GM21737 (cell line): ENCODE measurements around the gene DICER1.
"Not testable (repeated sequence)": the region's sequence is repeated elsewhere in the genome, so short reads cannot be mapped to it uniquely, and the experiment has no call there.

Experiments
- ATAC-seq: cut with Tn5 transposase; IDR thresholded peaks from one replicate; pipeline ENCODE4 v1.9.1; 2021; ENCODE audit warnings: mild to moderate bottlenecking, moderate library complexity; ENCODE audit not compliant: unreplicated experiment

DICER1 gene

DNA sequence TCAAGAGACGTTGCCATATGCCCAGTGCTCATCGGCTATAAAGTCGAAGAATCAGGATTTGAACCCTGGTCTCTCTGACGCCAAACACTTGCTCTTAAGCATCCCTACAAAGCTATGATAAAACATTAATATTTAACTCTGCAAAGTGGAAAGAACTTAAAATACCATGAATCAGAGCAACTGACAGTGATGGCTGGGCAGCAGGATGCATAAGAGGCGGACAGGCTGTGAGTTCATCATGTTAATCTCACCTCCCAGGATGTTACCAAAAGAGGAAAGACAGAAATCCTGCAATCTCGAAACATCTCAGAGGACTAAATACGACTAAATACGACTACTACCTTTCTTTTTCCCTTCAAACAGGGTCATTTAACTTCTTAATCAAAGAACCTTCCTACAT lies 5.8 kb downstream of the DICER1 start:
- ATAC-seq: no peak

- ATAC-seq: no peak
Measured at GRCh38 chr14:95150910-95151309, 6.4 kb downstream of the DICER1 start.

GRCh38 chr14:95149441-95149840 lies 7.9 kb downstream of the DICER1 start:
- no peak for ATAC-seq

GRCh38 chr14:95147597-95147996 lies 9.7 kb downstream of the DICER1 start:
- no peak for ATAC-seq

GRCh38 chr14:95146079-95146771 lies 11.1 kb downstream of the DICER1 start:
- ATAC-seq: no peak

- no peak for ATAC-seq
Measured at GRCh38 chr14:95144849-95145248, 12.5 kb downstream of the DICER1 start.

GRCh38 chr14:95143808-95144620 lies 13.3 kb downstream of the DICER1 start:
- ATAC-seq: no peak

GRCh38 chr14:95142208-95142607 lies 15.1 kb downstream of the DICER1 start:
- ATAC-seq: no peak

- no peak for ATAC-seq
Measured at GRCh38 chr14:95141684-95142083, 15.6 kb downstream of the DICER1 start.

- ATAC-seq: no peak
Measured at GRCh38 chr14:95140060-95140858, 17.1 kb downstream of the DICER1 start.

DNA sequence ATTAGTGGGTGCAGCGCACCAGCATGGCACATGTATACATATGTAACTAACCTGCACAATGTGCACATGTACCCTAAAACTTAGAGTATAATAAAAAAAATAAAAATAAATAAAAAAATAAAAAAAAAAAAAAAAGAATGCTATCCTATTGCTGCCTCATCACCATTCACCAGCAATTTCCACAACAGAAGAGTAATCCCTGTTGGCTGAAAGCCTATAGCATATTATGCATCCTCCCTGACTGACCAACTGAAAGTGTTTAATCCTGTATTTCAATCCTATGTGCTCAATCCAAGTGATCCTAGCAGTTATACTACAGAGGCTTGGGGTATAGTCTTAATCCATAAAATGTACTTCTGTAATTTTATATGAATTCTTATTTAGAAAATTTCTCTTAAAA lies 18.5 kb downstream of the DICER1 start:
- no peak for ATAC-seq

DNA sequence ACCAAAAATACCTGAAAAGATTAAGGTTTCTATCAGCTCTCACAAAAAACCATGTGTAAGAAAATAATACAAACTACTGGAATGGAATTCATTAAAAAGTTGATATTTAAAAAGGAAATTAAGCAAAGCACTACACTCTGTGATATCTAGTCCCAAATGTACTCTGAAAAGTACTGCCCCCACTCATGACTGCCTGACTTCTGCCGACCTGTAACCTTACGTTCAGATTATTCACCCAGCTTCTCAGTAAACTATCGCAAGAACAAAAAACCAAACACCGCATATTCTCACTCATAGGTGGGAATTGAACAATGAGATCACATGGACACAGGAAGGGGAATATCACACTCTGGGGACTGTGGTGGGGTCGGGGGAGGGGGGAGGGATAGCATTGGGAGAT lies 18.9 kb downstream of the DICER1 start:
- not testable (repeated sequence) for ATAC-seq

- no peak for ATAC-seq
Measured at GRCh38 chr14:95137804-95138167, 19.5 kb downstream of the DICER1 start.

- no peak for ATAC-seq
Measured at GRCh38 chr14:95137164-95137803, 20.0 kb downstream of the DICER1 start.

- no peak for ATAC-seq
Measured at GRCh38 chr14:95136631-95137030, 20.7 kb downstream of the DICER1 start.

DNA sequence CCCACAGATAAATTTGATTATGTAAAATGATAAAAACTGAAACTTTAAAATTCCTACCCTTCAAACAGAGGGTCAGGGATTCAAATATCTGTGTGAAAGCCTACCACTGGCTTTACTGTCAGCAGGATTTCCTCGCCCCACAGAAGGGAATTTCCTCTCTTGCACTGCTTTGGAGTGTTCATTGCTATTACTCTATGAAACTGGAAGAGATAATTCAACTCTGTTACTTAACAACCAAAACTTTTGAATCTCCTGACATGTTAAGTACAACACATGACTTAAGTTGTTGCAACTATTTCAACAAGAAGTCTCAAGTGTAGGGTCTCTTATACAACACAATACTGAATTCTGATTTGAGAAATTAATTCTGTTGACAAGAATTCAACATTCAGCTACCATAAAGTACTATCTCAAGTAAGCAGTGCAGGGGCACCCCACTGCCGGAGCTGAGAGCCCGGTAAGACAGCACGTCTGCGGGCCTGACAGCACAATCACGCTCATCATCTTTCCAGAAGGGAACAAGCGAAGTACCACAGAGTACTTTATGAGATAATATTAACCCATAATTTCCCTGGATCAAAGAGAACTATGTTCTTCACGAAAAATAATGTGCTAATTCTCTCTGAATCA lies 22.9 kb downstream of the DICER1 start:
- no peak for ATAC-seq

GRCh38 chr14:95133282-95133681 lies 24.0 kb downstream of the DICER1 start:
- no peak for ATAC-seq

- no peak for ATAC-seq
Measured at GRCh38 chr14:95132760-95133159, 24.6 kb downstream of the DICER1 start.

DNA sequence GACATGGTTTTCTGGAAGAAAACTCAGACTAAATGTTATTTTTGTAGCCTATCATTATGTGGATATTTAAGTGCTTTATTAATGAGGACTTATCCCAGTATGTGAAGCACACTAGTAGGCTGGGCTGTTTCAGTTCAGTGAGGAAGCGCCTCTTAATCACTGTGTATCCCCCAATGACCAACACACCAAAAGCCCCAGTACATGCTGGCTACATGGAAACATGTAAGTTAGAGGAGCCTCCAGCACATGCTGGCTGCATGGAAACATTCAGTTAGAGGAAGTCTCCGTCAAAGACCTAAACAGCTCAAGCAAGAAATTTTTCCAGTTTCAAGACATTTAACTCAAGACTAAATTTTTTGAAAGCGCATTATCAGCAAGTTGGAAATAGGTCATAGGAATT lies 26.8 kb downstream of the DICER1 start:
- no peak for ATAC-seq

- no peak for ATAC-seq
Measured at GRCh38 chr14:95128140-95128539, 29.2 kb downstream of the DICER1 start.

DNA sequence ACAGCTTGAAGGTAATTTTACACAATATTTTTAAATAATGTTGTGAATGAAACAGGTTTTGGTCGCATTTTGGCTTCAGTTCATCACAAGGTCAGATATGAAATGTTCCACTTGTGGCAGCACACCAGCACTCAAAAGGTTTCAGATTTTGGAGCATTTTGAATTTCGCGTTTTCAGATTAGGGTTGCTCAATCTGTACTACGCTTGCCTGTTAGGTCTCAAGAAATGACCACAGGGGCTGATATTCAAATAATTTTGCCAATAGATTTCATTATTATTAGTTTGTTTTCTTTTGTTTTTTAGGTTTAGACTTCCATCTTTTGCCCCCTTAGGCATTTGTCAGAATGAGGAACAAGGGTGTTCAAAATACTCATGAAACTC lies 29.8 kb downstream of the DICER1 start:
- ATAC-seq: no peak
